ENCODE results near the gene TMEM151A.

Gene TMEM151A

DNA sequence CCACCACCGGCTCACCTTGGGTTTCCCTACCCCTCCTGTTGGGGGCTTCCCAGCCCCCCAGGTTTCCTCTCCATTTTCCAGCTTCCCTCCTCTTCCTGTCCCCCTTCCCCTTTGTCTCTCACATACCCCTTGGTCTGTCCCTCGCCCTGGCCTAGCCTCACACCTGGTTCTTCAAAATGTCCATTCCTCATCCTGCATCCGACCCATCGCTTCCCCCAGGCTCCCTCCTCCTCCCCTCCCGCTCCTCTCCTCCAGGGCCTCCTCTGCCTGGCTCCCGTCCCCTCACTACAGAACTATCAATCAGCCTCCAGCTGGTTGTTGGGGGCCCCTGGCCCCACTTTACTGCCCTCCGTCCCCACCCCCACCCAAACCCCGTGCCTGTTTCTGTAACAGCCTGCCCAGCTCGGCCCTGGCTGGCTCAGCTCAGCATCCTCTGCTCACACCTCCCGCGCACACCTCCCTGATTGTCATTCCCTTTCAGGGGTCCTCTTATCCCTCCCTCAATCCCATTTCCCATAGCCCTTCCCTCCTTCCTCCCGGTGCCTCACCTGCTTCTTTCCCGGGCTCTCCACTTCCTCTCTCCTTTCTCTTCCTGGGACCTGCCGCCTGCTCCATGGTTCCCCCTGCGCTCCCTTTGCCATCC, 12.5 kb upstream of the TMEM151A start:
- Mint-ChIP-seq H3K36me3 (ENCODE audit: low read depth) (peaks cover 16% of the 10 kb centered on the region), H3K27ac (no peak overlapping the region), H3K4me1 (peaks cover 36% of the 10 kb centered on the region), H3K4me3 (peak overlapping the region; percentile 73), H3K9me3 (no peaks in the 10 kb centered on the region), H3K27me3 (ENCODE audit: low read depth, poor library complexity) (peaks cover 18% of the 10 kb centered on the region)
- TF ChIP-seq, protein P1, sequence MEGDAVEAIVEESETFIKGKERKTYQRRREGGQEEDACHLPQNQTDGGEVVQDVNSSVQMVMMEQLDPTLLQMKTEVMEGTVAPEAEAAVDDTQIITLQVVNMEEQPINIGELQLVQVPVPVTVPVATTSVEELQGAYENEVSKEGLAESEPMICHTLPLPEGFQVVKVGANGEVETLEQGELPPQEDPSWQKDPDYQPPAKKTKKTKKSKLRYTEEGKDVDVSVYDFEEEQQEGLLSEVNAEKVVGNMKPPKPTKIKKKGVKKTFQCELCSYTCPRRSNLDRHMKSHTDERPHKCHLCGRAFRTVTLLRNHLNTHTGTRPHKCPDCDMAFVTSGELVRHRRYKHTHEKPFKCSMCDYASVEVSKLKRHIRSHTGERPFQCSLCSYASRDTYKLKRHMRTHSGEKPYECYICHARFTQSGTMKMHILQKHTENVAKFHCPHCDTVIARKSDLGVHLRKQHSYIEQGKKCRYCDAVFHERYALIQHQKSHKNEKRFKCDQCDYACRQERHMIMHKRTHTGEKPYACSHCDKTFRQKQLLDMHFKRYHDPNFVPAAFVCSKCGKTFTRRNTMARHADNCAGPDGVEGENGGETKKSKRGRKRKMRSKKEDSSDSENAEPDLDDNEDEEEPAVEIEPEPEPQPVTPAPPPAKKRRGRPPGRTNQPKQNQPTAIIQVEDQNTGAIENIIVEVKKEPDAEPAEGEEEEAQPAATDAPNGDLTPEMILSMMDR (IDR thresholded peaks at IDR 0.05): no peak
- no peak for DNase-seq

DNA sequence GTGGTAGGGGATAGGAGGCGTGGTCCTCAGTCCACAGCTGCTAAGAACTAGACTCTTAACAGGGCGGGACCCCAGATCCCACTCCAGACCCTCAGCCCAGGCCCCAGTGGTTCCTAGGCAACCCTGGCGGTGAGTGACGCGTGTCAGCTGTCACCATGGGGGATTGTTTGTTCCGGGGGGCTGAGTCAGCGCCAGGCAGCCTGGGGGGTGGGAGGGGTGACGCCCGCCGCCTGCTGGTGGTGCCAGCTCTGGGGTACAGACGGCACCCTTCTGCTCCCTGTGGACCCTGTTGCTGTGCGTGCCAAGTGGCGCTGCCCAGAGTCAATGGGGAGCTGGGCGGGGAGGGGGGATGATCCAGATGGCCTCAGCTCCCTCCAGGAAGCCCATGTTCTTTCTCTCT, 11.3 kb upstream of the TMEM151A start:
- H3K36me3 Mint-ChIP-seq (ENCODE audit: low read depth): peaks cover 10% of the 10 kb centered on the region
- no peak overlapping the region for H3K27ac Mint-ChIP-seq
- H3K9me3 Mint-ChIP-seq: no peaks in the 10 kb centered on the region
- H3K4me3 Mint-ChIP-seq: no peak overlapping the region
- DNase-seq: no peak
- H3K4me1 Mint-ChIP-seq: peaks cover 36% of the 10 kb centered on the region
- TF ChIP-seq, protein P1 (IDR thresholded peaks at IDR 0.05): no peak
- H3K27me3 Mint-ChIP-seq (ENCODE audit: low read depth, poor library complexity): peaks cover 18% of the 10 kb centered on the region

DNA sequence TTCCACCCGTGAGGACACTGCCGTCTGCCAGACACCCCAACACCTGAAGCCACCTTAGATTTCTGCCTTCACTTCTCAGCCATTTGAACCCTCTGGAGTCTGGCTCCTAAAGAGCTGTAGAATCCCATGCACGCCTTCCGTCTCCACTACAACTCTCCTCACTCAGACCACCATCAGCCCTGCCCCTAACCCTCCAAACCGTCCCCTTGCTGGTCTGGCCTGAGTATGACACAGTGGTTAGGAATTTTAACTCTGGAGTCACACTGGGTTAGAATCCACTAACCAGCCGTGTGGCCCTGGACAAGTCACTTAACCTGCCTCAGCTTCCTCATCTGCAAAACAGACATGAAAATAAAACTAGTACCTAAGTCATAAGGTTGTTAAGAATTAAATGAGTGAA, 10.7 kb upstream of the TMEM151A start:
- H3K4me1 Mint-ChIP-seq: peaks cover 36% of the 10 kb centered on the region
- H3K36me3 Mint-ChIP-seq (ENCODE audit: low read depth): peaks cover 5% of the 10 kb centered on the region
- TF ChIP-seq, protein P1 (IDR thresholded peaks at IDR 0.05): no peak
- no peaks in the 10 kb centered on the region for H3K9me3 Mint-ChIP-seq
- no peak overlapping the region for H3K27ac Mint-ChIP-seq
- no peak for DNase-seq
- H3K27me3 Mint-ChIP-seq (ENCODE audit: low read depth, poor library complexity): peaks cover 18% of the 10 kb centered on the region
- H3K4me3 Mint-ChIP-seq: peak overlapping the region; percentile 53

DNA sequence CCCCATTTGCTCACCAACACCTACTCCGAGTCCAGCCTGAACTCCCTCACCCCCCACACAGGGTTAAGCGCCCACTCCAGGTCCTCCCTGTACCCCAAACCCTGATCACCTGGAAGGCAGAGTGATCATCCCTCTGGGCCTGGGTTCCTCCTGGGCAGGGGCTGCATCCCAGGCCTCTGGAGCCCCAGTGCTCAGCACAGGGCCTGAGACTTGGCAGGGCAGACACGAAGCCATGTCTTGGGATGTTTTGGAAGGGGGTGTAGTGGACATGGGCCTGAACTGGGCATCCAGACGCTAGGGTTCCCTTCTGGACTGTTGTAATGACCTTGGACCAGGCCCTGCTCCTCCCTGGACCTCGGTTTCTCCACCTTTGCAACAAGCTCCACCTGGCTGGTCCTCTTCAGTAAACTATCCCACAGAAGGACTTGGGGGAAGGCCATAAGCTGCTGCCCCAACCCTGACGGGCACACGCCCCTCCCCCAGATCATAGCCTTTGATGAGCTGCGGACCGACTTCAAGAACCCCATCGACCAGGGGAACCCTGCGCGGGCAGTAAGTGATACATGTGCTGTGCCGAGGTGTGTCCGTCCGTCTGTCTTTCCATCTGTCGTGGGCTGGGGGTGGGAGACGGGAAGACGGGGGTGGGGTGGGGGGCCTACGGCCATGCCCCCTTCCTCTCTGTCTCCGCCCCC, 9.8 kb upstream of the TMEM151A start:
- Mint-ChIP-seq H3K4me1 (peaks cover 39% of the 10 kb centered on the region), H3K27ac (no peak overlapping the region), H3K9me3 (no peaks in the 10 kb centered on the region), H3K27me3 (ENCODE audit: low read depth, poor library complexity) (peaks cover 18% of the 10 kb centered on the region), H3K36me3 (ENCODE audit: low read depth) (no peaks in the 10 kb centered on the region), H3K4me3 (no peak overlapping the region)
- TF ChIP-seq, protein P1 (IDR thresholded peaks at IDR 0.05): no peak
- DNase-seq: no peak

DNA sequence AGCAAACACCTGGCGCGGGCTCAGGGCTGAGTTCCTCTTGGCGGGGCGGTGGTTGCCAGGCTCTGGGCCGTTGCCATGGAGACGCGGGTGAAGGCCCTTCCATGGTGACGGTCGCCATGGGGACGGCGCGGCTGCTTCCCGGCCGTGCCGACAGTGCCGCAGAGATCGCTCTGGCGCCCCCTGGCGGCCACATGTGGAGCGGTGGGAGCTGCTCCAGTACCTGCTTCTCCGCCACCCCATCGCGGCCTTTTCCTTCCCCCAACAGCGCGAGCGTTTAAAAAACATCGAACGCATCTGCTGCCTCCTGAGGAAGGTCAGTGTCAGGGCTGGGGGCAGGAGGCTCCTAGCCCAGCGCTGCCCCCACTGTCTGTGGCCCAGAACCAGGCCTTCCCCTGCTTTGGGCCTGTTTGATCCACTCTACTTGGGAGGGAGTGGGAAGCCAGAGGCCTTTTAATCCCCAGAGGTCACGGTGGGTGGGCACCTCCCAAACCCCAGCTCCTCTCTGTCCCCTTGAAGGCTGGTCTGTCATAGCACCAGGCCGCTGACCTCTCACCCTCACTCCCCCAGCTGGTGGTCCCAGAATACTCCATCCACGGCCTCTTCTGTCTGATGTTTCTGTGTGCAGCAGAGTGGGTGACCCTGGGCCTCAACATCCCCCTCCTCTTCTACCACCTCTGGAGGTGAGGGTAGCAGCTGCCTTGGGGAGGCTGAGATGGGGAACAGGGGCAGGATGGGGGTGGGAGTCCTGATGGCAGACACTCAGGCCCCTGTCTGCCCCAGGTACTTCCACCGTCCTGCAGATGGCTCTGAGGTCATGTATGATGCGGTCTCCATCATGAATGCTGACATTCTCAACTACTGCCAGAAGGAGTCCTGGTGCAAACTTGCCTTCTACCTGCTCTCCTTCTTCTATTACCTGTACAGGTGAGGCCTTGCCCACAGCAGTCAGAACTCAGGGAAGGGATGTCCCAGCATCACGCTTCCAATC, 8.9 kb upstream of the TMEM151A start:
- peak; percentile 100 for DNase-seq

More for the DNA sequence above, 8.9 kb upstream of the TMEM151A start:
- peaks cover 18% of the 10 kb centered on the region for H3K27me3 Mint-ChIP-seq (ENCODE audit: low read depth, poor library complexity)
- H3K36me3 Mint-ChIP-seq (ENCODE audit: low read depth): no peaks in the 10 kb centered on the region
- TF ChIP-seq, protein P1 (IDR thresholded peaks at IDR 0.05): peak; percentile 96
- no peak overlapping the region for H3K27ac Mint-ChIP-seq
- no peaks in the 10 kb centered on the region for H3K9me3 Mint-ChIP-seq
- no peak overlapping the region for H3K4me3 Mint-ChIP-seq
- H3K4me1 Mint-ChIP-seq: peaks cover 46% of the 10 kb centered on the region

Measured in nephron progenitor cell (in vitro differentiated cells).